HEK293T (cell line): Measurements from ENCODE around the gene SGCE.

ENCODE experiments used
- FOXK2 ChIP-seq: fragments of 450-650 bp; IDR thresholded peaks from 2 replicates; pipeline ENCODE4 v1.6.1; 2016; ENCODE audit warnings: mild to moderate bottlenecking
- FOXM1 ChIP-seq: fragments of 450-650 bp; IDR thresholded peaks from 2 replicates; pipeline ENCODE4 v1.6.1; 2017; ENCODE audit warnings: mild to moderate bottlenecking, borderline replicate concordance
- SUZ12 ChIP-seq: fragments of 450-650 bp; IDR thresholded peaks from 2 replicates; pipeline ENCODE4 v1.6.1; 2016; ENCODE audit warnings: mild to moderate bottlenecking

- TF ChIP-seq FOXK2: no peak
- no peak for TF ChIP-seq FOXM1
- no peak for TF ChIP-seq SUZ12
Observed at GRCh38 chr7:94698275-94698674, 42.3 kb upstream of the SGCE start.
